ENCODE results near the gene NT5C1A.

DNA sequence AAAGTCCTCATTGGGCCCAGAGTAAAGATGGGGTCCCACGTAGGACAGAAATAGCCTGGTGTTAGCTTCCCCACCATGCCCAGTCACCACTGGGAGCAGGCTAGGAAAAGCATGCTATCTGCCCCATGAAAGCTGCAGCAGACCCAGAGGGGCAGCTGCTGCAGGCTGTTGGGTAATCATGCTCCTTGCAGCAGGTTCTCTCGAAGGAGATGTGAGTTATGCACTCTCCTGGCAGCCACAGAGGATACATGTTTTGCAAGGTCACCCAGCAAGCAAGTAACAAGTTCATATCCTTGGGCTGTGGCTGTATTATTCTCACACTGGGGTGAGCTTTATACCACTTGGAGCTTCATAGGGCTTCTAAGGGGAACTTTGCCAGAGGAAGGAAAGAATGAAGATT lies 23.4 kb downstream of the NT5C1A start:
- no peak for TF ChIP-seq SUZ12 (IDR thresholded peaks at IDR 0.05; ENCODE audit: extremely low read depth, insufficient read depth, insufficient read length)
- TF ChIP-seq YY1 (IDR thresholded peaks at IDR 0.05; ENCODE audit: insufficient read depth, insufficient read length) = no peak

Data from NT2/D1 (cell line).